H1 (cell line): Measurements from ENCODE around the gene CAPN7. TPM values are rescaled to one million over a fixed set of nuclear protein-coding genes. Genes with fewer than 3 reads are reported as not detected.

ENCODE experiments used
- CHD7 ChIP-seq: fragments of 300-600 bp; sonication (generic); IDR thresholded peaks from 2 replicates; pipeline ENCODE4 v1.7.1; 2012; ENCODE audit warnings: low read length, moderate library complexity, mild to moderate bottlenecking, inconsistent platforms; ENCODE audit not compliant: insufficient replicate concordance
- EGR1 ChIP-seq: IDR thresholded peaks from 2 replicates; pipeline ENCODE4 v1.6.1; 2011; ENCODE audit warnings: low read depth, low read length, borderline replicate concordance
- GTF2F1 ChIP-seq: IDR thresholded peaks from 2 replicates; pipeline ENCODE4 v1.6.1; 2012; ENCODE audit warnings: low read depth, low read length, improper control_type of control experiment, borderline replicate concordance
- HDAC2 ChIP-seq, 2 experiments: fragments of 300-600 bp in 1 of 2; sonication (generic) in 1 of 2; IDR thresholded peaks; 2 replicates each; pipeline ENCODE4 v1.6.1; 2011 to 2012; ENCODE audit warnings: low read depth in 2 of 2, low read length in 2 of 2, mild to moderate bottlenecking in 2 of 2, moderate library complexity in 2 of 2, borderline replicate concordance in 1 of 2, inconsistent platforms in 1 of 2
- JUN ChIP-seq: IDR thresholded peaks from 2 replicates; pipeline ENCODE4 v1.6.1; 2011; ENCODE audit warnings: low read depth, mild to moderate bottlenecking, improper control_type of control experiment, low read length
- SUZ12 ChIP-seq: fragments of 200-600 bp; sonication (generic); IDR thresholded peaks from 2 replicates; pipeline ENCODE4 v1.6.1; 2012; ENCODE audit warnings: mild to moderate bottlenecking, inconsistent platforms, low read length, moderate library complexity, mixed read lengths
- ZNF274 ChIP-seq: IDR thresholded peaks from 2 replicates; pipeline ENCODE4 v1.7.0; 2012; ENCODE audit warnings: low read length, borderline replicate concordance; ENCODE audit errors: extremely low read depth
- polyA plus RNA-seq, 7 experiments: library from polyadenylated mRNA; depleted of rRNA in 3 of 7; stranded (reverse) in 5 of 7; unstranded in 2 of 7; fragments of >200 nt in 5 of 7; fragments of 200-250 nt in 2 of 7; gene quantifications; 1 replicate in 5 of 7; 2 replicates in 1 of 7; 4 replicates in 1 of 7; pipeline versions ENCODE4 v1.2.1 to v1.2.3, GENCODE V29; 2011 to 2013; ENCODE audit warnings: missing spikeins in 2 of 7, mixed read lengths in 2 of 7
- total RNA-seq: library from RNA; stranded (reverse); fragmentation: NEBNext Ultra II Directional; extraction: Animal tissue kit (Norgen Biotek cat#: 25700); gene quantifications from 2 replicates; pipeline ENCODE4 v1.2.1, GENCODE V29; 2021
- TF ChIP-seq, protein P1 (sequence below): IDR thresholded peaks from 2 replicates; pipeline ENCODE4 v1.6.1; 2012; ENCODE audit warnings: inconsistent platforms

The CAPN7 gene
- total and polyA plus RNA-seq, 2 of the 8 experiments (the other 6 are each of a cell fraction or from before 2014, with no cell fraction given): 5.3 to 13.2 TPM

GRCh38 chr3:15271785-15272381, 65.8 kb downstream of the CAPN7 start (continued):
- TF ChIP-seq CHD7: no peak
- TF ChIP-seq JUN: no peak
- TF ChIP-seq GTF2F1: no peak
- TF ChIP-seq ZNF274: no peak
- no peak for TF ChIP-seq SUZ12
- TF ChIP-seq HDAC2 (IDR thresholded peaks at IDR 0.05; ENCODE audit: borderline replicate concordance in 1 of 2, low read depth in 2 of 2, low read length in 2 of 2): no peak
- TF ChIP-seq, protein P1, sequence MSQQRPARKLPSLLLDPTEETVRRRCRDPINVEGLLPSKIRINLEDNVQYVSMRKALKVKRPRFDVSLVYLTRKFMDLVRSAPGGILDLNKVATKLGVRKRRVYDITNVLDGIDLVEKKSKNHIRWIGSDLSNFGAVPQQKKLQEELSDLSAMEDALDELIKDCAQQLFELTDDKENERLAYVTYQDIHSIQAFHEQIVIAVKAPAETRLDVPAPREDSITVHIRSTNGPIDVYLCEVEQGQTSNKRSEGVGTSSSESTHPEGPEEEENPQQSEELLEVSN: no peak
- no peak for TF ChIP-seq EGR1
